GM18867 (cell line): ENCODE data around the gene MACROD2.
"Not testable (repeated sequence)": the region's sequence is repeated elsewhere in the genome, so short reads cannot be mapped to it uniquely, and the experiment has no call there.

Source experiments
- ATAC-seq: cut with Tn5 transposase; IDR thresholded peaks from one replicate; pipeline ENCODE4 v1.9.1; 2021; ENCODE audit warnings: mild to moderate bottlenecking, moderate library complexity; ENCODE audit not compliant: unreplicated experiment

Gene MACROD2

DNA sequence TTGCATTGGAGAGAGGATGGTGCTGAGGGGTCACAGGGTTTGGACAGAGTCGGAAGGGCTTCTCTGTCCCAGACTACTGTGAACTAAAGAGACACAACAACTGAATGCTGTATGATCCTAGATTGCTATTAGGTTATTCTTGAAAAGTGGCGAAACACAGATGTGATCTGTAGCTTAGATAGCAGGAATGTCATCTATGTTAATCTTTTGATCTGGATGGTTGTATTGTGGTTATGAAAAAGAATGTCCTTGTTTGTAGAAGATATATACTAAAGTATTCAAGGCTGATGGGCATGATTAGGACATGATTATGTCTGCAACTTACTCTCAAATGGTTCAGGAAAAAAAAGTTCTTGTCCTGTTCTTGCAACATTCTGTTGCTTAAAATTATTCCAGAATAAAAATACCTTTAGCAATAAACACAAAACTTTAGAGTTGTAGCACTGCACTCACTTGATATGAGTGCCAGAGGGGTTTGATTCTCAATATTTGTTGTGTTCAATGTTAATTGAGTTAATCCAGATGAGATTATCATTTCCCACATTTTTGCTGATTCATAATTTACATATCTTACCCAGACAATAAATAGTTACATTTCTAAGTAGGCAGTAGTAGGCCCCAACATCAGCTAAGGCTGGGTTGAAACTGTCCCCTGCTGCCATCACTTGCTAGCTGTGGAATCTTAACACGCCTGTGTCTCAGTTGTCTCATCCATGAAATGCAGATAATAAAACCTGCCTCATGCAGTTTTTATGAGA is 1932.8 kb downstream of the MACROD2 start:
- no peak for ATAC-seq

GRCh38 chr20:15928946-15929345 is 1933.6 kb downstream of the MACROD2 start:
- no peak for ATAC-seq

GRCh38 chr20:15930311-15931305 is 1935.3 kb downstream of the MACROD2 start:
- no peak for ATAC-seq

- ATAC-seq, result no peak
Measured at GRCh38 chr20:15931897-15932296, 1936.6 kb downstream of the MACROD2 start.

- no peak for ATAC-seq
Measured at GRCh38 chr20:15937179-15937578, 1941.9 kb downstream of the MACROD2 start.

GRCh38 chr20:15938847-15939246 is 1943.5 kb downstream of the MACROD2 start:
- no peak for ATAC-seq

DNA sequence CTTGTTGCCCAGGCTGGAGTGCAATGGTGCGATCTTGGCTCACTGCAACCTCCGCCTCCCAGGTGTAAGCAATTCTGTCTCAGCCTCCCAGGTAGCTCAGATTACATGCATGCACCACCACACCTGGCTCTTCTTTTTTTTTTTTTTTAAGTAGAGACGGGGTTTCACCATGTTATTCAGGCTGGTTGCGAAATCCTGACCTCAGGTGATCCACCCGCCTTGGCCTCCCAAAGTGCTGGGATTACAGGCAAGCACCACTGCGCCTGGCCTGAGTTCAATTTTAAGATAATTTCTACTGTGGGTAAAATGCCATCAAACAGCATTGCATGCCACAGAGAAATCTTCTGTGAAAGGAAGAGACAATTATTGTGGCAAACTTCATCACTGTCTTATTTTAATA is 1944.8 kb downstream of the MACROD2 start:
- ATAC-seq, result no peak

DNA sequence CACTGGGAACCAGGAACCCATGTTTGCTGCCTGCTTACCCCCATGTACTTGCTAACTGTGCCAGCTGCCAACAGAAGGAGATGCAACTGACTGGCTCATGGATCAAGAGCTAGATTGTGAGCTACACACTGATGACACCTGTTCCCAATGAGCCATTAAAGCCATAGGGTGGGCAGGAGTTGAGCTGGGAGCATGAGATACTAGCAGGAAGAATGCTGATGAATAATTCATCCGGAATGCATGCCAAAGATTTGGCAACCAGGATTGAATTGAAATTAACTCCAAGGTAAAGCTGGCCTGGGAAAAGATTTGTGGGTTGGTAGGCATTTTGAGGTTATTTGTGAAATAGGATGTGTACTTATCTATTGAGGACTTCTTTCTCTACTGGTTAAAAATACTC is 1946.8 kb downstream of the MACROD2 start:
- ATAC-seq, result no peak

GRCh38 chr20:15945289-15945688 is 1950.0 kb downstream of the MACROD2 start:
- no peak for ATAC-seq

DNA sequence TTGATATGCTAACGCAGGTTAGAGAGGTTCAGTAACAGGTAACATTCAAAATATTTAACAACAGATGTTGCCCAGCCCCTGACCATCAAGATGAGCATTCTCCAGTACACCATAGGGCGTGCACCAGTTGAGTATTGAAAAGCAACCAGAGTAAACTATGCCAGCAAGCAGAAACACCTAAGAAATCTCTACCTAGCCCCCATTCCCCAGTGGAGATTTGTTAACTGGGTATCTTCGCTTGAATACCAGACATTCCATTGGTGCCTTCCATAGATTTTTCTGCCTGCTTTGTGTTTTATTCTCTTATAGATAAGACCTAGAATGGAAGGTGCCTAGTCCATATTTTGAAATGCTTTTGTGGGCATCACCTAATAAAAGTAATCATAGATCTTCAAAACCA is 1954.1 kb downstream of the MACROD2 start:
- ATAC-seq, result no peak

DNA sequence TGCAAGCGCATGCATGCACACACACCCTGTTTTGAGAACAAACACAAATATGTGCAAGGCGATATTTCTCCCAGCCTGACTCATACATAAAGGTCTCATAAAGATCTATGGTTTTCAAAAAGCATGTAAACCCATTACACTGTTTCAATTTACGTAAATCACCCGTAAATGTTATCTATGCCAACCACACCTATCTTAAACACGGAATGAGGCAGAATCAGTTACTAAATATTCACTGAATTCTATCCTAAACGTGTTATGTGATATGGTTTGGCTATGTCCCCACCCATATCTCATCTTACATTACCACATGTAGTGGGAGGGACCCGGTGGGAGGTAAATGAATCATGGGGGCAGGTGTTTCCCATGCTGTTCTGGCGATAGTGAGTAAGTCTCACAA is 1956.3 kb downstream of the MACROD2 start:
- no peak for ATAC-seq

- no peak for ATAC-seq
Measured at GRCh38 chr20:15958142-15958541, 1962.8 kb downstream of the MACROD2 start.

GRCh38 chr20:15965165-15965564 is 1969.8 kb downstream of the MACROD2 start:
- ATAC-seq, result no peak

DNA sequence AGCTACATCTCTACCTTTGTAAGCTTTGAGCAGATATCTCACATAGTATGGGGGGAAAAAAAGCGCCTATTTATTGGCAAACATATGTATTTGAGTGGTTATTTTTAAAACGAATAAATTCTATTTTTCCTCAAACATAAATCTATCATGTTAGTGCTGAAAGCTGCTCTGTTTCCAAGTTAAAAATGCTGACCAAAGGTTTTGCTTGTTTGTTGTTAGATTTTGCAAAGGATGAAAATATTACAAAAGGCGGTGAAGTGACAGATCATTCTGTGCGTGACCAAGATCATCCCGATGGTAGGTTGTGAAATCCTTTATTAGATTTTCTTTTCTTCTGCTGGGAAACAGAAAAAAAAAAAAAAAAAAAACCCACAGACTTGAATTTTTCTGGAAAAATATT is 1972.0 kb downstream of the MACROD2 start:
- no peak for ATAC-seq

GRCh38 chr20:15976047-15976736 is 1980.9 kb downstream of the MACROD2 start:
- no peak for ATAC-seq

DNA sequence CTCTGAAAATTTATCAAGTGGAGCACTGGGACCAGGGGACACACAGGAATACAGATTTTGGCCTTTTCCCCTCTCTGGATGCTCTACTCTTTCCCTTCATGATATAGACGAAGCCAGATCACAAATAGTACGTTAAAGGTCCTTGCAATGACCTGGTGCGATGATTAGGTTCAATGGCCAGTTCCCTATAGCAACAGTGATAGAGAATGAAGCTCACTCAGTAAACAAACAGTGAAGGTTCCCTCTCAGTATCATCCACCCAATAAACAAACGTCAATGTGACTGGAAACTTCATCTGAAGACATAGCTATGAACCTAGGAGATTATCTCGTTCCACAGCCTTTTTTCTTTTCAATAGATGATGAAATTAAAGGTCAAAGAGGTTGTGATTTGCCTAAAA is 1981.7 kb downstream of the MACROD2 start:
- no peak for ATAC-seq

DNA sequence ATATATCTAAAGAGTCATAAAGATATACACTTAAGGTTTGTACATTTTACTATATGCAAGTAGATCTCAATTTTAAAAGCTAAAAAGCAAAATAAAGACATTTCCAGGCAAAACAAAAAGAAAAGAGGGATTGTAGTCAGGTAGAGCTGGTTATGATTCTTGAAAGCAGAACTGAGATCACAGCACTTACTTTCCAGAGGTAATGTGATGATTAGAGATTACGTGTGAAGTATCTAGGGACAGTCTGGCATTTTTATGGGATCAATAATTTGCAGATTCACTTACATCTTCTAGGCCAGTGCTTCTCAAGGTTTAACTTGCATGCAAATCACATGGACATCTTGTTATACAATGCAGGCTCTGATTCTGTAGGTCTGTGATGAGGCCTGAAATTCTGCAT is 1982.4 kb downstream of the MACROD2 start:
- no peak for ATAC-seq

GRCh38 chr20:15985494-15986368 is 1990.4 kb downstream of the MACROD2 start:
- not testable (repeated sequence) for ATAC-seq

GRCh38 chr20:15986690-15987089 is 1991.4 kb downstream of the MACROD2 start:
- ATAC-seq, result peak; percentile 95

DNA sequence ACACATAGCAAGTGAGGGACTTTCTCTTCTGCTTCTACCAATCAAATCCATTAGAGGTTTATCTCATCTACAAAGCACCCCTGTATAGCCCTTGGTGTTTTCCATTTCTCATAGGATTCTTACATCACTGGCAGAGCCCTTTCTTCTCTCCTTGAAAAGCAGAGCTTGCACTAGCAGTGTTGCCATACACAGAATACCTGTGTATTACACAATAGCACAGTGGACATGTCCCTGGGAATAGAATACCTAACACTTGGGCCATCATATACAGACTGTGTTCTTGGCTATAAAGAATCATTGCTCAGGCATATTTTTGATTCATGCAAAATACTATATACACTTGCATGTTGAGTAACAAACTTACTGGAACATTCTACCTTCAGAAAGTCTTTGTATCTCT is 1996.0 kb downstream of the MACROD2 start:
- no peak for ATAC-seq
